Mesenchymal stem cell (in vitro differentiated cells and primary cell): ENCODE data around the gene TSPAN14.

Experiments used
- DNase-seq: peaks from one replicate; pipeline ENCODE4 v3.0.0-alpha.2; 2013
- H2AFZ ChIP-seq: one replicate; pipeline ENCODE4 v1.6.1; 2013; ENCODE audit warnings: low read depth, mild to moderate bottlenecking, control low read depth, inconsistent platforms, low read length, moderate library complexity
- H2AK5ac ChIP-seq: 2 replicates; pipeline ENCODE4 v1.6.1; 2013; ENCODE audit warnings: low read length, moderate library complexity, mild to moderate bottlenecking, inconsistent platforms; ENCODE audit not compliant: severe bottlenecking
- H2BK120ac ChIP-seq: one replicate; pipeline ENCODE4 v1.6.1; 2013; ENCODE audit warnings: low read depth, mild to moderate bottlenecking, inconsistent platforms, low read length, moderate library complexity
- H2BK12ac ChIP-seq, 2 experiments: one replicate each; pipeline ENCODE4 v1.6.1; 2013; ENCODE audit warnings: inconsistent platforms in 2 of 2, low read length in 2 of 2, mild to moderate bottlenecking in 2 of 2, moderate library complexity in 2 of 2, control low read depth in 1 of 2
- H2BK15ac ChIP-seq: one replicate; pipeline ENCODE4 v1.6.1; 2013; ENCODE audit warnings: mild to moderate bottlenecking, low read depth, inconsistent platforms; ENCODE audit not compliant: poor library complexity, severe bottlenecking
- H2BK5ac ChIP-seq: 2 replicates; pipeline ENCODE4 v1.6.1; 2013; ENCODE audit warnings: low read depth, mild to moderate bottlenecking, low read length, control low read depth, inconsistent platforms; ENCODE audit not compliant: poor library complexity, severe bottlenecking
- H3K14ac ChIP-seq, 2 experiments: one replicate each; pipeline ENCODE4 v1.6.1; 2013; ENCODE audit warnings: inconsistent platforms in 2 of 2, low read length in 2 of 2, control low read depth in 1 of 2, mild to moderate bottlenecking in 1 of 2, moderate library complexity in 1 of 2
- H3K18ac ChIP-seq, 2 experiments: one replicate each; pipeline ENCODE4 v1.6.1; 2013; ENCODE audit warnings: inconsistent platforms in 2 of 2, low read length in 2 of 2, control low read depth in 1 of 2, low read depth in 1 of 2, mild to moderate bottlenecking in 1 of 2
- H3K23ac ChIP-seq, 2 experiments: one replicate each; pipeline ENCODE4 v1.6.1; 2013; ENCODE audit warnings: inconsistent platforms in 2 of 2, low read length in 2 of 2, mild to moderate bottlenecking in 2 of 2, moderate library complexity in 2 of 2, control low read depth in 1 of 2
- H3K27ac ChIP-seq: 2 replicates; pipeline ENCODE4 v1.5.1; 2013; ENCODE audit warnings: mild to moderate bottlenecking, moderate library complexity, low read length, control low read depth, inconsistent platforms; ENCODE audit not compliant: poor library complexity, severe bottlenecking
- H3K27me3 ChIP-seq, 2 experiments: 2 replicates each; pipeline versions ENCODE4 v1.6.1 to v1.7.0; 2013; ENCODE audit warnings: low read length in 2 of 2, mild to moderate bottlenecking in 2 of 2, moderate library complexity in 2 of 2, control low read depth in 1 of 2, inconsistent platforms in 1 of 2; ENCODE audit not compliant: control insufficient read depth in 1 of 2, insufficient read depth in 1 of 2
- H3K36me3 ChIP-seq, 2 experiments: 2 replicates each; pipeline versions ENCODE4 v1.6.1 to v1.7.0; 2013; ENCODE audit warnings: low read length in 2 of 2, control low read depth in 1 of 2, inconsistent platforms in 1 of 2, low read depth in 1 of 2, mild to moderate bottlenecking in 1 of 2; ENCODE audit not compliant: insufficient read depth in 2 of 2, control insufficient read depth in 1 of 2
- H3K4ac ChIP-seq, 2 experiments: one replicate each; pipeline ENCODE4 v1.6.1; 2013; ENCODE audit warnings: inconsistent platforms in 2 of 2, low read length in 2 of 2, mild to moderate bottlenecking in 2 of 2, moderate library complexity in 2 of 2, control low read depth in 1 of 2, low read depth in 1 of 2
- H3K4me1 ChIP-seq: 2 replicates; pipeline ENCODE4 v1.6.1; 2013; ENCODE audit warnings: low read depth, low read length, control low read depth; ENCODE audit not compliant: control insufficient read depth, insufficient read depth
- H3K4me2 ChIP-seq: 2 replicates; pipeline ENCODE4 v1.6.1; 2013; ENCODE audit warnings: low read length, mild to moderate bottlenecking, inconsistent platforms; ENCODE audit not compliant: poor library complexity, severe bottlenecking
- H3K4me3 ChIP-seq, 2 experiments: 2 replicates each; pipeline versions ENCODE4 v1.5.1 to v1.7.0; 2013; ENCODE audit warnings: low read length in 2 of 2, mild to moderate bottlenecking in 2 of 2, control low read depth in 1 of 2, low read depth in 1 of 2; ENCODE audit not compliant: insufficient read depth in 1 of 2
- H3K79me1 ChIP-seq: replicated peaks from 2 replicates; pipeline ENCODE4 v1.6.1; 2013; ENCODE audit warnings: mild to moderate bottlenecking, control low read depth, low read length, inconsistent platforms; ENCODE audit not compliant: poor library complexity, severe bottlenecking
- H3K9ac ChIP-seq: 2 replicates; pipeline ENCODE4 v1.7.0; 2013; ENCODE audit warnings: mild to moderate bottlenecking, low read length, moderate library complexity
- H3K9me3 ChIP-seq: 2 replicates; pipeline ENCODE4 v1.7.0; 2013; ENCODE audit warnings: mild to moderate bottlenecking, low read length; ENCODE audit not compliant: control insufficient read depth
- H4K8ac ChIP-seq: one replicate; pipeline ENCODE4 v1.6.1; 2013; ENCODE audit warnings: inconsistent platforms, mild to moderate bottlenecking, low read length, moderate library complexity
- H4K91ac ChIP-seq: one replicate; pipeline ENCODE4 v1.6.1; 2013; ENCODE audit warnings: mild to moderate bottlenecking, low read length, inconsistent platforms
- WGBS: methylation state at CpG from one replicate; pipeline ENCODE4 v1.1.7; 2013; ENCODE audit warnings: mixed read lengths; 5-methylcytosine and 5-hydroxymethylcytosine counted together

The TSPAN14 gene

GRCh38 chr10:80526218-80526617, 72.1 kb downstream of the TSPAN14 start:
- Histone ChIP-seq H2BK12ac (no peak overlapping the region), H3K79me1 (peaks cover 8% of the 10 kb centered on the region), H3K14ac (no peak overlapping the region), H3K4me3 (no peak overlapping the region), H3K36me3 (peaks cover 14 to 16% of the 10 kb centered on the region in 2 experiments), H2BK120ac (no peak overlapping the region), H2AFZ (no peak overlapping the region), H3K9ac (no peak overlapping the region), H4K91ac (no peak overlapping the region), H3K4me2 (no peak overlapping the region), H3K18ac (no peak overlapping the region), H4K8ac (no peak overlapping the region), H3K4me1 (peaks cover 18% of the 10 kb centered on the region), H3K27me3 (no peaks in the 10 kb centered on the region), H3K27ac (no peak overlapping the region), H3K4ac (no peak overlapping the region), H2BK5ac (no peak overlapping the region), H3K9me3 (no peaks in the 10 kb centered on the region), H3K23ac (no peak overlapping the region), H2BK15ac (no peak overlapping the region), H2AK5ac (no peak overlapping the region)
- DNase-seq = no peak
- 74% methylated on average over 2 of the region's 2 CpGs for WGBS

DNA sequence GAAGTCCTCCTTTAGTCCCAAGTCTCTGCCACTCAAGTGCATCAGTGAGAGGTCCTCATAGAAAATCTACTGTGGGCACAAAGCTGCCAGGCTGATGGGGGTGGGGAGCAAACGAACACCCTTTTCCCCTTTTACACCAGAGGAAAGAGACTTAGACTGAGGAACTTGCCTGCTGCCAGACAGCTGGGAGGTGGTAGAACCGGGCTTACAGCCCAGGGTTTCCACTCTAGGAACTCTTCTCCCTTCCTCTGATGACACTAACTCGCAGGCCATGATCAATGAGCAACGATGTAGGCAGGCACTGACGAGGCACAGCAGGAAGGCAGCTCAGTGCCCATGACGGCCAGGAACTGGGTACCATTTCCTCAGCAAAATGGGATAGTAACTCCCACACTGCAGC, 72.6 kb downstream of the TSPAN14 start:
- Histone ChIP-seq H3K9me3 (no peaks in the 10 kb centered on the region), H3K4me2 (no peak overlapping the region), H3K4ac (no peak overlapping the region), H3K79me1 (peaks cover 5% of the 10 kb centered on the region), H3K36me3 (peaks cover 10 to 13% of the 10 kb centered on the region in 2 experiments), H3K9ac (no peak overlapping the region), H2BK120ac (no peak overlapping the region), H3K4me3 (no peak overlapping the region), H2AFZ (no peak overlapping the region), H3K18ac (peak overlapping the region in 1 of 2 experiments; percentile 61), H3K14ac (peak overlapping the region in 1 of 2 experiments; percentile 81), H4K91ac (no peak overlapping the region), H3K23ac (no peak overlapping the region), H2BK12ac (peak overlapping the region; percentile 24 to 33), H3K4me1 (peaks cover 18% of the 10 kb centered on the region), H2BK5ac (no peak overlapping the region), H2AK5ac (no peak overlapping the region), H3K27me3 (no peaks in the 10 kb centered on the region), H4K8ac (no peak overlapping the region), H3K27ac (no peak overlapping the region), H2BK15ac (peak overlapping the region; percentile 75)
- no peak for DNase-seq
- 78% methylated on average over 6 of the region's 6 CpGs for WGBS

DNA sequence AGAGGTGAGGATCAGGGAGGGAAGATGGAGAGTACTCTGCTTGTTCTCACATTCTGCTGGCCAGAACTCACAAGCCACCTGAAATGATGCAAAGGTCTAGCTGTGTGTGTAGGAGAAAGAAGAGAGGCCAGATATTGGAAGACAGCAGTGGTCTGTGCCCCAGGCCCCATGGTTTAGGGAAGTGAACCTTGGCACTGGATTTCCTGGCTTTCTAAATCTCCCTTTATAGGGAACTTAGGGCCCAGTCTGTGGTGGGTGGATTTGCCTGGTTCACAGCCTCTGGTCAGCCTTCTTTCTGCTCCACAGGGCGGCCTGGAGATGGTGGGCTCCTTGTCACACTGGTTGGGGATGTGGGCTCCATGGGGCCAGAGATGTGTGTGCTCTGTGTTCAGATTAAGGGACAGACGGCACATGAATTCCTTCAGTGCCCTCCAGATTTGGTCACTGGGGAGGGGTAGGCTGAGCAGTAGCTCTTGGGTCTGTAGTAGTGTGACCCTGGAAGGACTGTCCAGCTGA, 74.1 kb downstream of the TSPAN14 start:
- no peak overlapping the region for H2AFZ ChIP-seq
- no peak overlapping the region for H2BK120ac ChIP-seq
- H3K9ac ChIP-seq = no peak overlapping the region
- peaks cover 0 to 5% of the 10 kb centered on the region in 2 experiments for H3K36me3 ChIP-seq
- no peak overlapping the region for H3K14ac ChIP-seq
- H3K27me3 ChIP-seq = no peaks in the 10 kb centered on the region
- no peak overlapping the region for H3K27ac ChIP-seq
- no peak overlapping the region for H3K4me2 ChIP-seq
- no peak overlapping the region for H2AK5ac ChIP-seq
- H3K4me3 ChIP-seq = no peak overlapping the region
- H2BK15ac ChIP-seq = no peak overlapping the region
- peaks cover 4% of the 10 kb centered on the region for H3K79me1 ChIP-seq
- no peak overlapping the region for H4K8ac ChIP-seq
- 98% methylated on average over 2 of the region's 2 CpGs for WGBS
- H2BK5ac ChIP-seq = no peak overlapping the region
- no peak overlapping the region for H3K18ac ChIP-seq
- no peaks in the 10 kb centered on the region for H3K9me3 ChIP-seq
- peaks cover 18% of the 10 kb centered on the region for H3K4me1 ChIP-seq
- H3K23ac ChIP-seq = no peak overlapping the region
- H2BK12ac ChIP-seq = no peak overlapping the region
- H3K4ac ChIP-seq = no peak overlapping the region
- no peak overlapping the region for H4K91ac ChIP-seq
- DNase-seq = no peak

- peak overlapping the region in 1 of 2 experiments; percentile 21 for H2BK12ac ChIP-seq
- H2AFZ ChIP-seq = no peak overlapping the region
- H3K9me3 ChIP-seq = no peaks in the 10 kb centered on the region
- H2AK5ac ChIP-seq = no peak overlapping the region
- no peak overlapping the region for H3K4me2 ChIP-seq
- H2BK120ac ChIP-seq = no peak overlapping the region
- H3K79me1 ChIP-seq = peaks cover 3% of the 10 kb centered on the region
- WGBS = 84% methylated on average over 6 of the region's 6 CpGs
- no peak overlapping the region for H3K9ac ChIP-seq
- no peak overlapping the region for H3K4me3 ChIP-seq
- H3K14ac ChIP-seq = peak overlapping the region in 1 of 2 experiments; percentile 11
- DNase-seq = no peak
- no peak overlapping the region for H2BK15ac ChIP-seq
- no peak overlapping the region for H3K27ac ChIP-seq
- no peak overlapping the region for H3K4ac ChIP-seq
- no peaks in the 10 kb centered on the region for H3K27me3 ChIP-seq
- no peak overlapping the region for H4K8ac ChIP-seq
- H2BK5ac ChIP-seq = no peak overlapping the region
- no peak overlapping the region for H4K91ac ChIP-seq
- H3K23ac ChIP-seq = peak overlapping the region in 1 of 2 experiments; percentile 9
- H3K18ac ChIP-seq = no peak overlapping the region
- peaks cover 0 to 3% of the 10 kb centered on the region in 2 experiments for H3K36me3 ChIP-seq
- peaks cover 15% of the 10 kb centered on the region for H3K4me1 ChIP-seq
Measured at GRCh38 chr10:80528901-80529300, 74.8 kb downstream of the TSPAN14 start.
